PC-9 (cell line): Measurements from ENCODE around the gene HECTD1.

Source experiments
- EZH2 ChIP-seq: fragments of 200-600 bp; sonication (generic); IDR thresholded peaks from 2 replicates; pipeline ENCODE4 v1.8.0; 2017; ENCODE audit warnings: antibody characterized with exemption, low read depth
- TF ChIP-seq, protein P1 (sequence below): fragments of 200-600 bp; sonication (generic); conservative IDR thresholded peaks from 2 replicates; pipeline ENCODE4 v1.6.1; 2017; ENCODE audit warnings: mixed run types, antibody characterized with exemption, mild to moderate bottlenecking, moderate library complexity

DNA sequence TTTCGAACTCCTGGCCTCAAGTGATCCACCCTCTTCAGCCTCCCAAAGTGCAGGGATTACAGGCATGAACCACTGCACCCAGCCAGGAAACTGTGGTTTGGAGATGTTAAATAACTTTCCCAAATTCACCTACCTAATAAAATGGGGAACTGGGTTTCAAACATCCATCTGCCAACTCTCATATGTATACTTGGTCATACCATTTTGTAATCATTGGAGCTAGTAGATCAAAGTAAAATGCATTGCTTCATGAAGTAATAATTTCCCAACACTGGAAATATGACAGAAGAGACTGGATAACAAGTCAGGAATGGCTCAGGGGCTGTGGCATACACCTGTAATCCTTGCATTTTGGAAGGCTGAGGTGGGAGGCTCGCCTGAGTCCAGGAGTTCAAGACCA lies 5.3 kb upstream of the HECTD1 start:
- TF ChIP-seq, protein P1, sequence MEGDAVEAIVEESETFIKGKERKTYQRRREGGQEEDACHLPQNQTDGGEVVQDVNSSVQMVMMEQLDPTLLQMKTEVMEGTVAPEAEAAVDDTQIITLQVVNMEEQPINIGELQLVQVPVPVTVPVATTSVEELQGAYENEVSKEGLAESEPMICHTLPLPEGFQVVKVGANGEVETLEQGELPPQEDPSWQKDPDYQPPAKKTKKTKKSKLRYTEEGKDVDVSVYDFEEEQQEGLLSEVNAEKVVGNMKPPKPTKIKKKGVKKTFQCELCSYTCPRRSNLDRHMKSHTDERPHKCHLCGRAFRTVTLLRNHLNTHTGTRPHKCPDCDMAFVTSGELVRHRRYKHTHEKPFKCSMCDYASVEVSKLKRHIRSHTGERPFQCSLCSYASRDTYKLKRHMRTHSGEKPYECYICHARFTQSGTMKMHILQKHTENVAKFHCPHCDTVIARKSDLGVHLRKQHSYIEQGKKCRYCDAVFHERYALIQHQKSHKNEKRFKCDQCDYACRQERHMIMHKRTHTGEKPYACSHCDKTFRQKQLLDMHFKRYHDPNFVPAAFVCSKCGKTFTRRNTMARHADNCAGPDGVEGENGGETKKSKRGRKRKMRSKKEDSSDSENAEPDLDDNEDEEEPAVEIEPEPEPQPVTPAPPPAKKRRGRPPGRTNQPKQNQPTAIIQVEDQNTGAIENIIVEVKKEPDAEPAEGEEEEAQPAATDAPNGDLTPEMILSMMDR = no peak
- no peak for TF ChIP-seq EZH2
